PFSK-1 (cell line): ENCODE measurements around the gene CCDC112. TPM values are rescaled to one million over a fixed set of nuclear protein-coding genes. Genes with fewer than 3 reads are reported as not detected.
A peak's percentile ranks its signal among the peaks of the same experiment; 100 is the strongest.

Experiments used
- FOXP2 ChIP-seq: optimal IDR thresholded peaks from 2 replicates; pipeline ENCODE3; 2011; ENCODE audit warnings: borderline replicate concordance, control low read depth, inconsistent platforms; ENCODE audit not compliant: insufficient read depth; ENCODE audit errors: extremely low read length, extremely low read depth
- POLR2AphosphoS5 ChIP-seq: IDR thresholded peaks from 2 replicates; pipeline ENCODE4 v1.6.1; 2012; ENCODE audit warnings: low read depth, mild to moderate bottlenecking, control low read depth, low read length, moderate library complexity
- REST ChIP-seq, 2 experiments: IDR thresholded peaks; 2 replicates each; pipeline versions ENCODE4 v1.6.1 to v1.8.0; 2011 to 2012; ENCODE audit warnings: low read depth in 2 of 2, low read length in 2 of 2, control low read depth in 1 of 2, inconsistent platforms in 1 of 2, mild to moderate bottlenecking in 1 of 2, moderate library complexity in 1 of 2; ENCODE audit not compliant: insufficient read depth in 1 of 2
- SIN3A ChIP-seq: IDR thresholded peaks from 2 replicates; pipeline ENCODE4 v1.6.1; 2012; ENCODE audit warnings: mild to moderate bottlenecking, low read length, moderate library complexity, borderline replicate concordance; ENCODE audit not compliant: insufficient read depth
- TAF1 ChIP-seq: IDR thresholded peaks from 2 replicates; pipeline ENCODE4 v1.6.1; 2012; ENCODE audit warnings: low read length, control low read depth, borderline replicate concordance; ENCODE audit not compliant: insufficient read depth
- polyA plus RNA-seq: library from polyadenylated mRNA; unstranded; fragments of >200 nt; gene quantifications from one replicate; pipeline ENCODE4 v1.2.1, GENCODE V29; 2012; ENCODE audit warnings: low read depth, missing spikeins; ENCODE audit not compliant: insufficient read length

CCDC112 gene
- polyA plus RNA-seq: 1.1 TPM

- TF ChIP-seq FOXP2 (peak; percentile 70), TAF1 (no peak)
These were observed at the start of gene CCDC112 for GRCh38 chr5:115296124-115297022. TSS of gene CCDC112 (minus strand) at chr5:115296654. CDS start at chr5:115296543, 111 bp downstream.

GRCh38 chr5:115345344-115345743 is 48.9 kb upstream of the CCDC112 start:
- TF ChIP-seq POLR2AphosphoS5: no peak
- TF ChIP-seq SIN3A: no peak
- no peak for TF ChIP-seq REST (IDR thresholded peaks at IDR 0.05; ENCODE audit: insufficient read depth in 1 of 2, low read depth in 2 of 2, low read length in 2 of 2)

- TF ChIP-seq SIN3A: no peak
- TF ChIP-seq REST (IDR thresholded peaks at IDR 0.05; ENCODE audit: insufficient read depth in 1 of 2, low read depth in 2 of 2, low read length in 2 of 2): peak; percentile 40 to 71; a peak in 1 of 4 replicates
These were observed 47.4 kb upstream of the CCDC112 start for GRCh38 chr5:115343855-115344254.

GRCh38 chr5:115342590-115343377 is 46.3 kb upstream of the CCDC112 start:
- TF ChIP-seq REST (IDR thresholded peaks at IDR 0.05; ENCODE audit: insufficient read depth in 1 of 2, low read depth in 2 of 2, low read length in 2 of 2) (no peak), TAF1 (no peak), POLR2AphosphoS5 (no peak), SIN3A (no peak), FOXP2 (no peak)

- no peak for TF ChIP-seq SIN3A
These were observed 45.3 kb upstream of the CCDC112 start for GRCh38 chr5:115341745-115342144.

- TF ChIP-seq REST (IDR thresholded peaks at IDR 0.05; ENCODE audit: insufficient read depth in 1 of 2, low read depth in 2 of 2, low read length in 2 of 2) (no peak), FOXP2 (no peak), SIN3A (no peak)
These were observed 42.4 kb upstream of the CCDC112 start for GRCh38 chr5:115338851-115339250.
